Fibroblast of pulmonary artery (primary cell): ENCODE results near the gene TALDO1.

Experiments
- DNase-seq: peaks from one replicate; pipeline ENCODE4 v3.0.0-alpha.2; 2010; ENCODE audit warnings: low read depth
- H3K4me3 ChIP-seq: replicated peaks from 2 replicates; pipeline ENCODE4 v1.5.1; 2011; ENCODE audit warnings: low read depth, mild to moderate bottlenecking, control low read depth, low read length, moderate library complexity
- TF ChIP-seq, protein P1 (sequence below): IDR thresholded peaks from 2 replicates; pipeline ENCODE4 v1.5.1; 2011; ENCODE audit warnings: mild to moderate bottlenecking, control low read depth, low read length, inconsistent platforms; ENCODE audit errors: missing control alignments

TALDO1 gene

DNA sequence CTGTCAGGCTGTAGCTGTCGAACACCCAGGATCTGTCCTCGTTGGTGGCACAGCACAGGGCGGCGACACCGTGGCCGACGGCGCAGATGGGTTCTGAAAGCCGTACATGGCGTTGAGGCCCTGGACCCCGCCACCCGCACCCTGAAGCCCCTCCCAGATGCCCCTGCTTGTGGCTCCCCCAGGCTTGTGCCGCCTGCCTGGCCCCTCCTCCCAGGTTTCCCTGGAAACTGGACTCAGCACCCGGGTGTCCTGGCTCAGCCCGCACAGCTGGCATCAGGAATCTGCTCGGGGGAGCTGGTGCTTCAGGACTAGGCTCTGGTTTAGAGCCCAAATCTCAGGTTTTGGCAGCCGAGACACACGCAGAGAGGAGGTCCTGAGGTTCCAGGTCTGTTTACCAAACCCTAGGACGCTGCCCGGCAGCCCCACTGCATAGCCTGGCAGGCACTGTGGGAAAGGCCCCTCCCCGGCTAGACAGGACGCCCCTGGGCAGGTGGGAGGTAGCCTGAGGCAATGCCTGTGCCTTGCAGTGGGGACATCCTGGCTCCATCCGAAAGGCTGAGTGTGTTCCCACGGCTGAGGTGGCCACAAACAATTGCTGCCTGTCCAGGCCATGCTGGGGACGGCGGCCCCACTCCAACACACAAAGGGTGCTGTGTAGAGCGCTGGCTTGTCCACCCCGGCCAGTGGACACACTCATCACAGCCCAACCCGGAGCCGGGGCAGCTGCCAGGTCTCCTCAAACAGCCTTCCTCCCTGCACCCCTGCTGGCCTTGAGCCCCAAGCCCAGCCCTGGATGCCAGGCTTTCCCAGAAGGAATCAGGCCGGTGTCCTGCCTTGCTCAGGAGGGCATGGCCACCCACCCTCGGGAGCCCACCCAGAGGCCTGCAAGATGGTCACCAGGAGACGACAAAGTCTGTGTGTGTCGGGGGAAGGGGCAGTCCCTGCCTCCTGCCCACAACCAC is 25.4 kb downstream of the TALDO1 start:
- TF ChIP-seq, protein P1, sequence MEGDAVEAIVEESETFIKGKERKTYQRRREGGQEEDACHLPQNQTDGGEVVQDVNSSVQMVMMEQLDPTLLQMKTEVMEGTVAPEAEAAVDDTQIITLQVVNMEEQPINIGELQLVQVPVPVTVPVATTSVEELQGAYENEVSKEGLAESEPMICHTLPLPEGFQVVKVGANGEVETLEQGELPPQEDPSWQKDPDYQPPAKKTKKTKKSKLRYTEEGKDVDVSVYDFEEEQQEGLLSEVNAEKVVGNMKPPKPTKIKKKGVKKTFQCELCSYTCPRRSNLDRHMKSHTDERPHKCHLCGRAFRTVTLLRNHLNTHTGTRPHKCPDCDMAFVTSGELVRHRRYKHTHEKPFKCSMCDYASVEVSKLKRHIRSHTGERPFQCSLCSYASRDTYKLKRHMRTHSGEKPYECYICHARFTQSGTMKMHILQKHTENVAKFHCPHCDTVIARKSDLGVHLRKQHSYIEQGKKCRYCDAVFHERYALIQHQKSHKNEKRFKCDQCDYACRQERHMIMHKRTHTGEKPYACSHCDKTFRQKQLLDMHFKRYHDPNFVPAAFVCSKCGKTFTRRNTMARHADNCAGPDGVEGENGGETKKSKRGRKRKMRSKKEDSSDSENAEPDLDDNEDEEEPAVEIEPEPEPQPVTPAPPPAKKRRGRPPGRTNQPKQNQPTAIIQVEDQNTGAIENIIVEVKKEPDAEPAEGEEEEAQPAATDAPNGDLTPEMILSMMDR: no peak
- no peak for DNase-seq
- no peak overlapping the region for H3K4me3 ChIP-seq

DNA sequence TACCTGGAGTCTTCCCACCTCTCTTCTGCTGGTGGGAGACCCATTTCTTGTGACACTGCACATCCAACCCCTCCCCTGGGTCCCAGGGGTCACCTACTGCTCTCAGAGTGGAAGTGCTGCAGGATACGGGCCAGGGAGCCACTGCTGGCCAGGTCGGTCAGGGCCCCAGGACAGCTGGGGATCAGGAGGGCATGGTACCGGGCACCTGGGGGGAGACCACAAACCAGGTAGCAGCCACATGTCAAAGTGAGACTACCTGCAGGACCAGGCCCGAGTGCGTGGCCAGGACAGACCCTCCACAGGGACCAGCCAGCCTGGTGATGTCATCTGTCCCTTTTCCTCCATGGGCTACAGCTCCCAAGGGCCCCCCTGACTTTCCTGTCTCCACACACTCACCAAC is 26.2 kb downstream of the TALDO1 start:
- TF ChIP-seq, protein P1: no peak
- DNase-seq: no peak
- no peak overlapping the region for H3K4me3 ChIP-seq

DNA sequence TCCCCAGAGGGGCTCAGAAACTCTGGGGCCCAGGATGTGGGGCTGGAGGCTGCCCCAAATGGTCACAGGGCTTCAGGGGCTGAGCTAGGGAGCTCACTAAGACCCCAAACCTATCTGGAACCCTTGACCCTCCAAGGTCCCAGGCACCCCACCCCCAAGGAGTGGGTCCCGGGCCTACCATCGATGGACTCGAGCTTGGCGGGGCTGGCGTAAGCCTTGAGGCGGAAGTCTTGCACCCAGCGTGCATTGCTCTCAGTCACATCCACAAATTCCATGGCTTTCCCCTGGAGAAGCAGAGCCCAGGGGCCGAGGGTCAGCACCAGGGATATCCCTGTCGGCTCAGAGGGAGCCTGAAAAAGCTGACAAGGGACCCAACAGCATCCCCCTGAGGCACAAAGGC is 26.6 kb downstream of the TALDO1 start:
- DNase-seq: no peak
- no peak overlapping the region for H3K4me3 ChIP-seq
- TF ChIP-seq, protein P1: no peak

DNA sequence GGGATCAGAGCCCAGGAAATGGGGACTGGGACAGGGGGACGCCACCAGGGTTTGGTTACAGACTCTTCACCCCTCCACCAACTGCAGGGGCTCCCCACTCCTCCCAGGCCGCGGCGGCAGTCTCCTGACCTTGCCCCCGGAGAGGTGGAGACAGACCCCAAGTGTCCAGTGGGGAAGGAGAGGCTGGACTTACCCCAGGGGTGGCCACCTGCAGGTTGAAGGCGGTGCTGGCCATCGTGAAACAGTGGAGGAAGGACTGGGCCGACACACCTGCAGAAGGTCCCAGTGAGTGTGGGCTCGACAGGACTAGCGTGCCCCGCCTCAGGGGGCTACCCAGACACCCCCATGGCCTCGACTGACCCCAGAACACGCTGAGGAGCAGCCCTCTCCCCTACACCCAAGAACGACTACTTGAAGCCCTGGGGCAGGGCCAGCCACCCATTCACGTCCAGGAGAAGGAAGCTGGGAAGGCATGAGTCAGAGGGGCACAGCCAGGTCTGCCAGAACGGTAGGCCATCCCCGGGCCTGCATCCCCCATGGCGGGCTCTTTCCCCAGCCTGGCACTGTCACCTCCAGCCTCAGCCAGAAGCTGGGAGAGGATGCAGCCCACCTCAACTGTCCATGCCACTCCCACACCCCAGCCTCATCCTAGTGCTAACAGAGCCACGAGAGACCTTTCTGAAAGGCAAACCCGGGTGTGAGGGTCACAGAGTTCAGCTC is 27.8 kb downstream of the TALDO1 start:
- TF ChIP-seq, protein P1: no peak
- peak; percentile 36 for DNase-seq
- H3K4me3 ChIP-seq: peak overlapping the region; percentile 74

DNA sequence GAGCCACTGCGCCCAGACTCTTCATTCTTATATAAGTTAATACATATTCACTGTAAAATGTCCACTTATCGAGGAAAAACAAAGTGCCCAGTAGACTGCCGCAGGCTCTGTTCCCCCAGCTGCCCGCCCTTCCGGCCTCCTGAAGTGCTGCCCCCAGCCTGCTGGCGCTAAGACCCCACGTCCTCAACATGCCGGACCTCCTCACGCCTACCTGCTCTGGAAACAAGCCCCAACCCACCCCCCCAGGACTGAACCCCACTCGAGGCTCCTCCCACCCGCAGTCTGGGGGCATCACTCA is 28.9 kb downstream of the TALDO1 start:
- no peak for DNase-seq
- peak overlapping the region; percentile 74 for H3K4me3 ChIP-seq
- TF ChIP-seq, protein P1: no peak

DNA sequence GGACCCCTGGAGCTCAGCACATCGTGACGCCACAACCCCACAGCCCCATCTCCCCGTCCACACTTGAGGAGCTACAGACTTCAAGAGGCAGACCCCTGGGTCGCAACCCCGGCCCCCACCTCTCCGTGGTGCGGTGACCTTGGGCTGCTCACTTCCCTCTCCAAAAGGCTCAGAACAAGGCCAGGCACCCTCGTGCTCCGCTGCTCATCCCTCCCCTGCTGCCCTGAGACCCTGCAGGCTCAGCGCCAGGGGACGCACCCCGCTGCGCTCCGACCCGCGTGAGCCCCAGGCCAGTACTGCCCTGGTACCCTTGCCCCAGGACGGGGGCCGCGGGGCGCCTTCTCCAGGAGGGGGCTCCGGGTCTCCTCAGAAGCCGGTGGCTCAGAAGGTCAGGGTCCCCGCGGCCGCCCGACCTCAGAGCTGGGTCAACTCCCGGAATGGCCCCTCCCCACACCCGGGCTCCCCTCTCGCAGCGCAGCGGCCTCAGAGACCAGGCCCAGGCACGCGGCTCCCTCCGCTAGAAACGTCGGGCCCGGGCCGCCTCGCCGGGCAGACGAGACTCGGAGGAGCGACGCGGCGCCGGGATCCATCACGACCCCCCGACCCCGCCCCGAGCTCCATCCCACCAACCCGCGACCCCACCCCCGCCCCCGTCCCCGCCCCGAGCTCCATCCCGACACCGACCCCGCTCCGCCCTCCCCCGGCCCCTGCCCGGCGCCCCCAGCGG is 29.5 kb downstream of the TALDO1 start:
- TF ChIP-seq, protein P1: no peak
- no peak for DNase-seq
- peak overlapping the region; percentile 74 for H3K4me3 ChIP-seq
